HG02798 (cell line): ENCODE measurements around the gene OR2A14.
"Not testable (repeated sequence)": the region's sequence is repeated elsewhere in the genome, so short reads cannot be mapped to it uniquely, and the experiment has no call there.

Experiments
- ATAC-seq: cut with Tn5 transposase; IDR thresholded peaks from one replicate; pipeline ENCODE4 v1.9.1; 2021; ENCODE audit warnings: mild to moderate bottlenecking; ENCODE audit not compliant: unreplicated experiment, poor library complexity

OR2A14 gene

GRCh38 chr7:144144426-144144825, 21.4 kb downstream of the OR2A14 start:
- ATAC-seq: no peak

DNA sequence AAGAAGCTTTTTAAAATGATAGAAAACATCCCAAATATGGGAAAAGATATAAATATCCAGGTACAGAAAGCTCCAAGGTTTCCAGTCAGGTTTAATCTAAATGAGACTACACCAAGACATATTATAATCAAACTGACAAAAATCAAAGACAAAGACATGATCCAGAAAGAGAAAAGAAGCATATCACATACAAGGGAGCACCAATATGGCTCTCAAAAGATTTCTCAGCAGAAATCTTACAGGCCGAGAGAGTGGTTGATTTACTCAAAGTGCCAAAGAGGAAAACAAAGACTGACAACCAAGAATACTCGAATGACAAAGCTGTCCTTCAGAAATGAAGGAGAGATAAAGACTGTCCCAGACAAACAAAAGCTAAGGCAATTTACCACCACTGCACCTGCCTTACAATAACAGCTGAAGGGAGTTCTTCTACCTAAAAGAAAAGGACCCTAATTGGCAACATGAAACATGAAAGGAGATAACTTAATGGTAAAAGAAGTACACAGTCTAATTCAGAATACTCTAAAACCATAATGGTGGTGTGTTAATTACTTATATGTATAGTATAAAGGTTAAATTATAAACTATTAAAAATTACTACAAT, 25.4 kb downstream of the OR2A14 start:
- ATAC-seq: no peak

- no peak for ATAC-seq
Measured at GRCh38 chr7:144158861-144159260, 35.9 kb downstream of the OR2A14 start.

GRCh38 chr7:144164784-144165183, 41.8 kb downstream of the OR2A14 start:
- ATAC-seq: no peak

DNA sequence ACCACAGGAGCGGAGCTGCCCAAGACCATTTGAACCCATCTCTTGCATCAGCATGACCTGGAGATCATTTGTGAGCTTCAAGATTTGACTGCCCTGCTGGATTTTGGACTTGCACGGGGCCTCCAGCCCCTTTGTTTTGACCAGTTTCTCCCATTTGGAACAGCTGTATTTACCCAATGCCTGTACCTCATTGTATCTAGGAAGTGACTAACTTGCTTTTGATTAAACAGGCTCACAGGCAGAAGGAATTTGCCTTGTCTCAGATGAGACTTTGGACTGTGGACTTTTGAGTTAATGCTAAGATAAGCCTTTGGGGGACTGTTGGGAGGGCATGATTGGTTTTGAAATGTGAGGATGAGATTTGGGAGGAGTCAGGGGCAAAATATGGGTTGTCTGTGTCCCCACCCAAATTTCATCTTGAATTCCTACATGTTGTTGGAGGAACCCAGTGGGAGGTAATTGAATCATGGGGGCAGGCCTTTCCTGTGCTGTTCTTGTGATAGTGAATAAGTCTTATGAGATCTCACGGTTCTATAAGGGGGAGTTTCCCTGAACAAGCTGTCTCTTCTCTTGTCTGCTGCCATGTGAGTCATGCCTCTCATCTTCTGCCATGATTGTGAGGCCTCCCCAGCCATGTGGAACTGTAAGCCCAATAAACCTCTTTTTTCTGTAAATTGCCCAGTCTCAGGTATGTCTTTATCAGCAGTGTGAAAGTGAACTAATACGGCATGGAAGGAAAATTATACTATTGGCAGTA, 48.8 kb downstream of the OR2A14 start:
- not testable (repeated sequence) for ATAC-seq

DNA sequence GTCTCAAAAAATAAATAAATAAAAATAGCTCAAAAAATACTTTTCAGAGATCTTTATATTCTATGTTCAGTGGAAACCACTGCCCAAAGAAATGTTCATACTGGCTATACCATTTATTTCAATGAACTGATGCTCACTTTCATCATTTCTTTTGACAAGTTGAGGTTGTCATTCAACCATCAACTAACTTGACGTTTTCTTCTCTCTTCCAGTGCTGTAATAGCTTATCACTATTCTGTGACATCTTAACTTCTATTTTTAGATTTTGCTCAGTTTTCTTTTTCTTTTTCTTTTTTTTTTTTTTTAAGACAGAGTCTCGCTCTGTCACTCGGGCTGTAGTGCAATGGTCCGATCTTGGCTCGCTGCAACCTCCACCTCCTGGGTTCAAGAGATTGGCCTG, 51.6 kb downstream of the OR2A14 start:
- ATAC-seq: no peak

DNA sequence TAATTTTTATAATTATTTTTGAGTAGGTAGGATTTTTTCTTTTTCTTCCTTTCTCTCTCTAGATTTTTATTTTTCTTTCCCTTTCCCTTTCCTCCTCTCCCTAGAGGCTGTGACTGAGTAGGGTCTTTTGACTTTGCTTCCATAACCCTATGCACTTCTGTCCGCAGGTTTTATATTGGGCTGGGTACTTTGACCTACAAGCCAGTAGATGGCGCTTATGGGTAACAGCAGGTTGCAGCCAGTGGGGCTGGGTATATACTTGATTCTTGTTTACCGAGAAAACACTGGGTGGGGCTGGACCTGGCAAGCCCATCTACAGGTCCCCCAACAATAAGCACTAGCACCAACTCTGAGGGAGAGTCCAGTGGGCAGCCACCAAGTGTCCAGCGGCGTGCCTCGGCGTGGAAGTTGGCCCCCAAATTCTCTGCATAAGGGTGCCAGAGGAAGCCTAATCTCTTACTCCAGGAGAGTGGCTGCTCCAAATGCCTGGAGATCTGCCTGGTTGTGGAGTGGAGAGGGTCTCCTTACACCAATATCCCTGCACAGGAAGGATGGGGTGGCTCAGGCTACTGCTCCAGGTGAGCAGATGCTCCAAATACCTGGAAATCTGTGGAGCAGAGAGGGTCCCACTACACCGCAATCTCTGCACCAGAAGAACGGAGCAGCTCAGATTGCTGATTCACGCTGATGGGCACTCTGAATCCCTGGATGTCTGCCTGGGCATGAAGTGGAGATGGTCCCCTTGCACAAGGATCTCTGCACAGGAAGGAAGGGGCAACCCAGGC, 55.6 kb downstream of the OR2A14 start:
- ATAC-seq: peak; percentile 95

DNA sequence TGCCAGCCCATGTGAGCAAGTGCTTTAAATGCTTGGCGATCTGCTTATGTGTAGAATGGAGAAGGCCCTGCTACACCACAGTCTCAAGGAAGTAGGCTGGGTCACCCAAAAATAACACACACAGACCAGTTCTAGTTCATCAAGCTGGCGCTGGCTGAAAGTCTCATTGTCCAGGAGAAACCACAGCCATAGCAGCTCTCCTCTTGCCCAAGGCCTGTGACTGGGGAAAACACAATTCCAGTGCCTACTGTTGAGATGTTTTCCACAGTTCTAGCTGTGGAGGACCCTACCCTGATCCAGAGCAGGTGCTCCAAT, 56.1 kb downstream of the OR2A14 start:
- not testable (repeated sequence) for ATAC-seq
